Caco-2 (cell line): ENCODE results near the gene SMG1. TPM values are rescaled to one million over a fixed set of nuclear protein-coding genes. Genes with fewer than 3 reads are reported as not detected.

Source experiments
- BruUV-seq: library from RNA; stranded (reverse); fragments of 400-500 nt; replicated peaks from 2 replicates; lab custom pipeline; 2021; lab: Mats Ljungman, UMichigan
- CTCF ChIA-PET: fragments of 300-600 bp; sonication (Branson Sonifier 250); formaldehyde crosslinking; loops from one replicate; lab custom pipeline; 2022; ENCODE audit warnings: antibody characterized with exemption; lab: Charles Lee
- POLR2A ChIA-PET: fragments of 300-600 bp; sonication (Branson Sonifier 250); formaldehyde crosslinking; loops from one replicate; lab custom pipeline; 2022; ENCODE audit warnings: antibody characterized with exemption; lab: Charles Lee
- DNase-seq, 2 experiments: peaks; one replicate each; pipeline versions ENCODE4 v3.0.0 to v3.0.0-alpha.2; 2020 to 2022
- H3K27me3 ChIP-seq: replicated peaks from 2 replicates; pipeline ENCODE4 v1.6.0; 2011; ENCODE audit warnings: low read length; ENCODE audit not compliant: control insufficient read depth, insufficient read depth
- H3K36me3 ChIP-seq: 2 replicates; pipeline ENCODE4 v1.5.1; 2011; ENCODE audit warnings: low read length; ENCODE audit not compliant: control insufficient read depth, insufficient read depth
- H3K4me1 ChIP-seq: fragments of 250-450 bp; sonication (Bioruptor Pico); 2 replicates; pipeline ENCODE4 v1.5.1; 2020; ENCODE audit warnings: mild to moderate bottlenecking
- H3K4me3 ChIP-seq: 2 replicates; pipeline ENCODE4 v1.5.1; 2011; ENCODE audit warnings: low read depth, mild to moderate bottlenecking, control low read depth, low read length
- H3K9me3 ChIP-seq: fragments of 250-450 bp; sonication (Bioruptor Pico); 2 replicates; pipeline ENCODE4 v1.5.1; 2020; ENCODE audit warnings: mild to moderate bottlenecking, moderate library complexity
- H3K27ac Mint-ChIP-seq: one replicate; pipeline ENCODE4 v1.8.0; 2022; ENCODE audit warnings: mixed read lengths; ENCODE audit not compliant: unreplicated experiment
- H3K27me3 Mint-ChIP-seq: one replicate; pipeline ENCODE4 v1.8.0; 2022; ENCODE audit warnings: mixed read lengths; ENCODE audit not compliant: insufficient read depth, unreplicated experiment
- H3K36me3 Mint-ChIP-seq: one replicate; pipeline ENCODE4 v1.8.0; 2022; ENCODE audit warnings: mild to moderate bottlenecking, mixed read lengths; ENCODE audit not compliant: insufficient read depth, unreplicated experiment
- H3K4me1 Mint-ChIP-seq: one replicate; pipeline ENCODE4 v1.8.0; 2022; ENCODE audit warnings: low read depth, mixed read lengths; ENCODE audit not compliant: unreplicated experiment
- H3K4me3 Mint-ChIP-seq: one replicate; pipeline ENCODE4 v1.8.0; 2022; ENCODE audit warnings: mild to moderate bottlenecking, moderate library complexity, mixed read lengths; ENCODE audit not compliant: unreplicated experiment
- H3K9me3 Mint-ChIP-seq: one replicate; pipeline ENCODE4 v1.8.0; 2022; ENCODE audit warnings: mixed read lengths; ENCODE audit not compliant: unreplicated experiment
- CTCF ChIP-seq, 2 experiments: fragments of 200-600 bp in 1 of 2; IDR thresholded peaks; 1 replicate in 1 of 2; 2 replicates in 1 of 2; pipeline versions ENCODE4 v1.5.1 to v1.8.0; 2011 to 2022; ENCODE audit warnings: antibody characterized with exemption in 1 of 2, control low read depth in 1 of 2, inconsistent platforms in 1 of 2, low read depth in 1 of 2, low read length in 1 of 2, mild to moderate bottlenecking in 1 of 2, moderate library complexity in 1 of 2; ENCODE audit not compliant: insufficient read depth in 1 of 2, severe bottlenecking in 1 of 2, unreplicated experiment in 1 of 2
- intact Hi-C: fragments of 100-400 bp; cut with micrococcal nuclease; formaldehyde crosslinking; loops from one replicate; pipeline ENCODE4 v1.10.0; 2022; ENCODE audit not compliant: unreplicated experiment
- total RNA-seq: library from RNA; stranded (reverse); gene quantifications from 2 replicates; pipeline ENCODE4 v1.2.3, GENCODE V29; 2022

Gene SMG1
- total RNA-seq, 1 experiment from 2014 or later = 79.1 TPM

- intact Hi-C loops = no loop called here
- H3K4me1 ChIP-seq = no peaks in the 10 kb centered on the region
- no peaks in the 10 kb centered on the region for H3K27me3 ChIP-seq
- no peaks in the 10 kb centered on the region for H3K27me3 Mint-ChIP-seq
- H3K9me3 Mint-ChIP-seq = no peaks in the 10 kb centered on the region
- no TSS peak for BruUV-seq
- H3K4me3 ChIP-seq = no peak overlapping the region
- H3K27ac Mint-ChIP-seq = no peak overlapping the region
- H3K4me3 Mint-ChIP-seq = no peak overlapping the region
- no peak for DNase-seq
- H3K36me3 Mint-ChIP-seq = peaks cover 50% of the 10 kb centered on the region
- TF ChIP-seq CTCF (IDR thresholded peaks at IDR 0.05; ENCODE audit: insufficient read depth in 1 of 2, low read depth in 1 of 2, low read length in 1 of 2, severe bottlenecking in 1 of 2, unreplicated experiment in 1 of 2) = no peak
- H3K9me3 ChIP-seq = no peaks in the 10 kb centered on the region
- ChIA-PET POLR2A (no interaction called here), CTCF (interaction anchor here (1.0 kb wide), 1 partner anchor 11 kb away, joined by 4 read pairs; the partner anchor contains the start of gene ARL6IP1)
- H3K4me1 Mint-ChIP-seq = no peaks in the 10 kb centered on the region
- peaks cover 2% of the 10 kb centered on the region; the same call in 1 of the 2 replicates for H3K36me3 ChIP-seq
These were observed 114.3 kb downstream of the SMG1 start for GRCh38 chr16:18811925-18812324.

GRCh38 chr16:18809165-18809564 lies 117.0 kb downstream of the SMG1 start:
- Histone ChIP-seq H3K4me1 (no peaks in the 10 kb centered on the region), H3K4me3 (no peak overlapping the region), H3K36me3 (peaks cover 2% of the 10 kb centered on the region; the same call in 1 of the 2 replicates), H3K9me3 (no peaks in the 10 kb centered on the region), H3K27me3 (no peaks in the 10 kb centered on the region)
- Mint-ChIP-seq H3K9me3 (no peaks in the 10 kb centered on the region), H3K4me1 (no peaks in the 10 kb centered on the region), H3K27me3 (no peaks in the 10 kb centered on the region), H3K36me3 (peaks cover 55% of the 10 kb centered on the region), H3K27ac (no peak overlapping the region), H3K4me3 (no peak overlapping the region)
- intact Hi-C loops = no loop called here
- no peak for TF ChIP-seq CTCF (IDR thresholded peaks at IDR 0.05; ENCODE audit: insufficient read depth in 1 of 2, low read depth in 1 of 2, low read length in 1 of 2, severe bottlenecking in 1 of 2, unreplicated experiment in 1 of 2)
- no TSS peak for BruUV-seq
- DNase-seq = no peak
- ChIA-PET CTCF (no interaction called here), POLR2A (no interaction called here)

GRCh38 chr16:18805257-18805773 lies 120.9 kb downstream of the SMG1 start:
- Histone ChIP-seq H3K9me3 (no peaks in the 10 kb centered on the region), H3K27me3 (no peaks in the 10 kb centered on the region), H3K4me3 (no peak overlapping the region), H3K4me1 (0 out of 2 replicates have a peak, but pooled peaks cover 3% of the 10 kb centered on the region), H3K36me3 (no peaks in the 10 kb centered on the region)
- Mint-ChIP-seq H3K9me3 (no peaks in the 10 kb centered on the region), H3K4me3 (no peak overlapping the region), H3K36me3 (peaks cover 59% of the 10 kb centered on the region), H3K4me1 (peaks cover 11% of the 10 kb centered on the region), H3K27ac (no peak overlapping the region), H3K27me3 (peaks cover 2% of the 10 kb centered on the region)
- POLR2A ChIA-PET = no interaction called here
- BruUV-seq = no TSS peak
- CTCF ChIA-PET = no interaction called here
- no peak for TF ChIP-seq CTCF (IDR thresholded peaks at IDR 0.05; ENCODE audit: insufficient read depth in 1 of 2, low read depth in 1 of 2, low read length in 1 of 2, severe bottlenecking in 1 of 2, unreplicated experiment in 1 of 2)
- no peak for DNase-seq
- intact Hi-C loops = no loop called here
